HEK293 (cell line): ENCODE results near the gene TTC16.

ENCODE experiments used
- GLIS2 ChIP-seq: fragments of 450-650 bp; formaldehyde crosslinking; IDR thresholded peaks from 2 replicates; pipeline ENCODE4 v1.5.1; 2016; ENCODE audit warnings: missing biosample characterization, missing genetic modification characterization
- KLF8 ChIP-seq: fragments of 450-650 bp; formaldehyde crosslinking; IDR thresholded peaks from 2 replicates; pipeline ENCODE4 v1.5.1; 2016; ENCODE audit warnings: missing biosample characterization, missing genetic modification characterization
- SALL2 ChIP-seq: fragments of 450-650 bp; formaldehyde crosslinking; IDR thresholded peaks from 2 replicates; pipeline ENCODE4 v1.5.0; 2017; ENCODE audit warnings: missing biosample characterization, mild to moderate bottlenecking, missing genetic modification characterization, borderline replicate concordance
- YY2 ChIP-seq: fragments of 450-650 bp; formaldehyde crosslinking; IDR thresholded peaks from 2 replicates; pipeline ENCODE4 v1.5.1; 2016; ENCODE audit warnings: missing biosample characterization, missing genetic modification characterization
- ZBTB1 ChIP-seq: fragments of 450-650 bp; formaldehyde crosslinking; IDR thresholded peaks from 2 replicates; pipeline ENCODE4 v1.5.1; 2016; ENCODE audit warnings: missing biosample characterization, missing genetic modification characterization
- ZBTB20 ChIP-seq: fragments of 450-650 bp; formaldehyde crosslinking; IDR thresholded peaks from 2 replicates; pipeline ENCODE4 v1.5.1; 2016; ENCODE audit warnings: missing biosample characterization, missing genetic modification characterization
- ZEB2 ChIP-seq: fragments of 450-650 bp; formaldehyde crosslinking; IDR thresholded peaks from 2 replicates; pipeline ENCODE4 v1.5.1; 2016; ENCODE audit warnings: missing biosample characterization, missing genetic modification characterization
- ZFP69B ChIP-seq: fragments of 450-650 bp; formaldehyde crosslinking; IDR thresholded peaks from 2 replicates; pipeline ENCODE4 v1.5.1; 2016; ENCODE audit warnings: missing biosample characterization, missing genetic modification characterization
- ZIC2 ChIP-seq: fragments of 450-650 bp; formaldehyde crosslinking; IDR thresholded peaks from 2 replicates; pipeline ENCODE4 v1.5.1; 2016; ENCODE audit warnings: missing biosample characterization, missing genetic modification characterization
- ZNF132 ChIP-seq: fragments of 450-650 bp; formaldehyde crosslinking; IDR thresholded peaks from 2 replicates; pipeline ENCODE4 v1.5.1; 2017; ENCODE audit warnings: missing biosample characterization, missing genetic modification characterization, borderline replicate concordance
- ZNF157 ChIP-seq: fragments of 450-650 bp; formaldehyde crosslinking; IDR thresholded peaks from 2 replicates; pipeline ENCODE4 v1.5.1; 2016; ENCODE audit warnings: missing biosample characterization, missing genetic modification characterization
- ZNF214 ChIP-seq: fragments of 450-650 bp; formaldehyde crosslinking; IDR thresholded peaks from 2 replicates; pipeline ENCODE4 v1.5.1; 2017; ENCODE audit warnings: missing biosample characterization, mild to moderate bottlenecking, missing genetic modification characterization, borderline replicate concordance
- ZNF23 ChIP-seq: fragments of 450-650 bp; formaldehyde crosslinking; IDR thresholded peaks from 2 replicates; pipeline ENCODE4 v1.5.1; 2016; ENCODE audit warnings: missing biosample characterization, missing genetic modification characterization, borderline replicate concordance
- ZNF366 ChIP-seq: fragments of 450-650 bp; formaldehyde crosslinking; conservative IDR thresholded peaks from 2 replicates; pipeline ENCODE4 v1.5.1; 2016; ENCODE audit warnings: missing biosample characterization, missing genetic modification characterization
- ZNF426 ChIP-seq: fragments of 450-650 bp; formaldehyde crosslinking; IDR thresholded peaks from 2 replicates; pipeline ENCODE4 v1.5.1; 2017; ENCODE audit warnings: missing biosample characterization, missing genetic modification characterization, mild to moderate bottlenecking, inconsistent platforms, moderate library complexity
- ZNF629 ChIP-seq: fragments of 450-650 bp; formaldehyde crosslinking; IDR thresholded peaks from 2 replicates; pipeline ENCODE4 v1.5.1; 2017; ENCODE audit warnings: missing biosample characterization, missing genetic modification characterization
- ZNF654 ChIP-seq: fragments of 450-650 bp; formaldehyde crosslinking; IDR thresholded peaks from 2 replicates; pipeline ENCODE4 v1.5.1; 2016; ENCODE audit warnings: low read depth, missing biosample characterization, missing genetic modification characterization
- ZNF670 ChIP-seq: fragments of 450-650 bp; formaldehyde crosslinking; IDR thresholded peaks from 2 replicates; pipeline ENCODE4 v1.5.1; 2016; ENCODE audit warnings: missing biosample characterization, missing genetic modification characterization, low read depth
- ZNF837 ChIP-seq: fragments of 450-650 bp; formaldehyde crosslinking; IDR thresholded peaks from 2 replicates; pipeline ENCODE4 v1.5.1; 2016; ENCODE audit warnings: missing biosample characterization, missing genetic modification characterization
- ZNF843 ChIP-seq: fragments of 450-650 bp; formaldehyde crosslinking; IDR thresholded peaks from 2 replicates; pipeline ENCODE4 v1.5.1; 2016; ENCODE audit warnings: missing biosample characterization, missing genetic modification characterization
- TF ChIP-seq, protein P1 (sequence below): fragments of 450-650 bp; formaldehyde crosslinking; optimal IDR thresholded peaks from 2 replicates; pipeline ENCODE3; 2016; ENCODE audit warnings: missing biosample characterization, mild to moderate bottlenecking, missing genetic modification characterization
- TF ChIP-seq, protein P2 (sequence below): fragments of 450-650 bp; formaldehyde crosslinking; IDR thresholded peaks from 2 replicates; pipeline ENCODE4 v1.5.1; 2016; ENCODE audit warnings: missing biosample characterization, missing genetic modification characterization
- TF ChIP-seq, protein P3 (sequence below): fragments of 450-650 bp; formaldehyde crosslinking; IDR thresholded peaks from 2 replicates; pipeline ENCODE4 v1.5.1; 2016; ENCODE audit warnings: missing biosample characterization, missing genetic modification characterization
- TF ChIP-seq, protein P4 (sequence below): fragments of 450-650 bp; formaldehyde crosslinking; IDR thresholded peaks from 2 replicates; pipeline ENCODE4 v1.5.1; 2016; ENCODE audit warnings: missing biosample characterization, missing genetic modification characterization
- TF ChIP-seq, protein P5 (sequence below): IDR thresholded peaks from 2 replicates; pipeline ENCODE4 v1.6.1; 2011; ENCODE audit warnings: mild to moderate bottlenecking, low read depth, low read length, borderline replicate concordance
- TF ChIP-seq, protein P6 (sequence below): fragments of 450-650 bp; formaldehyde crosslinking; IDR thresholded peaks from 2 replicates; pipeline ENCODE4 v1.5.1; 2017; ENCODE audit warnings: missing biosample characterization, missing genetic modification characterization
- TF ChIP-seq, protein P7 (sequence below): sonication (generic); formaldehyde crosslinking; IDR thresholded peaks from 2 replicates; pipeline ENCODE4 v1.8.1; 2022; ENCODE audit warnings: mild to moderate bottlenecking, moderate library complexity, missing genetic modification reagents
- TF ChIP-seq, protein P8 (sequence below): fragments of 450-650 bp; formaldehyde crosslinking; IDR thresholded peaks from 2 replicates; pipeline ENCODE4 v1.5.1; 2016; ENCODE audit warnings: missing biosample characterization, missing genetic modification characterization

TTC16 gene

DNA sequence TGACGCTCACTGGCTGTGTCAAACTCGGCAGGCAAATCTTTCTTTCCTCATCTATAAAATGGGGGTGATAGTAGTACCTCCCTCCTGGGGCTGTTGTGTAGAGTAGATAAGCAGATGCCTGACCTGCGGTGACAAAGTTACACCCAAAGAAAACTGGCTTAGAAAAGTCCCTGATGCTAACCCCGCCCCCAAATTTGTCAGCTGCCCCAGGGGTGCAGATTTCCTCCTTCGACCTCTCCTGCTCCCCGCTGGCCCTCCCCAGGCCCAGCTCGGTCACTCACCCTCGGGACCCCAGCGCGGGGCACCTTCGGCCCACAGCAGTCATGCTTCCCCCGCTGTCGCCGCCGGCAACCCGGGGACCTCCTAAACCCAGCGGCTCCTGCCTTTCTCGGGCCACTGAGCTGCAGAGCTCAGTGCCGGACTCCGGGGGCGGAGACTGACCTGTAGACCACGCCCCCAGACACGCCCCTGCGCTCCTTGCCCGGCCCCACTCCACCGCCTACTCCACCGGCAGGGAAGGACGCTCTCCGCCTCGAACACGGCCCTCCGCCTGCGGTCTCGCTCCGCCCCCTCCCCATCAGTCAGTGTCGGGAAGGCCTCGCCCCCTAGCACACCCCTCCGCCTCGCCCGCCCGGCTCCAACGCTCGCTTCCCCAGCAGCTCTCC lies 55.2 kb downstream of the TTC16 start (continued):
- TF ChIP-seq, protein P1, sequence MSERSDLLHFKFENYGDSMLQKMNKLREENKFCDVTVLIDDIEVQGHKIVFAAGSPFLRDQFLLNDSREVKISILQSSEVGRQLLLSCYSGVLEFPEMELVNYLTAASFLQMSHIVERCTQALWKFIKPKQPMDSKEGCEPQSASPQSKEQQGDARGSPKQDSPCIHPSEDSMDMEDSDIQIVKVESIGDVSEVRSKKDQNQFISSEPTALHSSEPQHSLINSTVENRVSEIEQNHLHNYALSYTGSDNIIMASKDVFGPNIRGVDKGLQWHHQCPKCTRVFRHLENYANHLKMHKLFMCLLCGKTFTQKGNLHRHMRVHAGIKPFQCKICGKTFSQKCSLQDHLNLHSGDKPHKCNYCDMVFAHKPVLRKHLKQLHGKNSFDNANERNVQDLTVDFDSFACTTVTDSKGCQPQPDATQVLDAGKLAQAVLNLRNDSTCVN (tag by site-specific recombination): peak; percentile 52
- no peak for TF ChIP-seq ZNF843 (tag by site-specific recombination)
- TF ChIP-seq, protein P2, sequence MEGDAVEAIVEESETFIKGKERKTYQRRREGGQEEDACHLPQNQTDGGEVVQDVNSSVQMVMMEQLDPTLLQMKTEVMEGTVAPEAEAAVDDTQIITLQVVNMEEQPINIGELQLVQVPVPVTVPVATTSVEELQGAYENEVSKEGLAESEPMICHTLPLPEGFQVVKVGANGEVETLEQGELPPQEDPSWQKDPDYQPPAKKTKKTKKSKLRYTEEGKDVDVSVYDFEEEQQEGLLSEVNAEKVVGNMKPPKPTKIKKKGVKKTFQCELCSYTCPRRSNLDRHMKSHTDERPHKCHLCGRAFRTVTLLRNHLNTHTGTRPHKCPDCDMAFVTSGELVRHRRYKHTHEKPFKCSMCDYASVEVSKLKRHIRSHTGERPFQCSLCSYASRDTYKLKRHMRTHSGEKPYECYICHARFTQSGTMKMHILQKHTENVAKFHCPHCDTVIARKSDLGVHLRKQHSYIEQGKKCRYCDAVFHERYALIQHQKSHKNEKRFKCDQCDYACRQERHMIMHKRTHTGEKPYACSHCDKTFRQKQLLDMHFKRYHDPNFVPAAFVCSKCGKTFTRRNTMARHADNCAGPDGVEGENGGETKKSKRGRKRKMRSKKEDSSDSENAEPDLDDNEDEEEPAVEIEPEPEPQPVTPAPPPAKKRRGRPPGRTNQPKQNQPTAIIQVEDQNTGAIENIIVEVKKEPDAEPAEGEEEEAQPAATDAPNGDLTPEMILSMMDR (tag by site-specific recombination): no peak
- TF ChIP-seq ZNF670 (tag by site-specific recombination): no peak
- TF ChIP-seq ZNF366 (tag by site-specific recombination): no peak
- TF ChIP-seq SALL2 (tag by site-specific recombination): no peak
- TF ChIP-seq ZNF426 (tag by site-specific recombination): no peak
- no peak for TF ChIP-seq ZNF132 (tag by site-specific recombination)
- TF ChIP-seq ZNF837 (tag by site-specific recombination): no peak
- peak; percentile 73; the same call in 1 of the 2 replicates for TF ChIP-seq ZEB2
- TF ChIP-seq, protein P3, sequence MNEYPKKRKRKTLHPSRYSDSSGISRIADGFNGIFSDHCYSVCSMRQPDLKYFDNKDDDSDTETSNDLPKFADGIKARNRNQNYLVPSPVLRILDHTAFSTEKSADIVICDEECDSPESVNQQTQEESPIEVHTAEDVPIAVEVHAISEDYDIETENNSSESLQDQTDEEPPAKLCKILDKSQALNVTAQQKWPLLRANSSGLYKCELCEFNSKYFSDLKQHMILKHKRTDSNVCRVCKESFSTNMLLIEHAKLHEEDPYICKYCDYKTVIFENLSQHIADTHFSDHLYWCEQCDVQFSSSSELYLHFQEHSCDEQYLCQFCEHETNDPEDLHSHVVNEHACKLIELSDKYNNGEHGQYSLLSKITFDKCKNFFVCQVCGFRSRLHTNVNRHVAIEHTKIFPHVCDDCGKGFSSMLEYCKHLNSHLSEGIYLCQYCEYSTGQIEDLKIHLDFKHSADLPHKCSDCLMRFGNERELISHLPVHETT (tag by site-specific recombination): no peak
- TF ChIP-seq ZBTB1: no peak
- TF ChIP-seq, protein P4, sequence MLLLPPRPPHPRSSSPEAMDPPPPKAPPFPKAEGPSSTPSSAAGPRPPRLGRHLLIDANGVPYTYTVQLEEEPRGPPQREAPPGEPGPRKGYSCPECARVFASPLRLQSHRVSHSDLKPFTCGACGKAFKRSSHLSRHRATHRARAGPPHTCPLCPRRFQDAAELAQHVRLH (tag by site-specific recombination): no peak
- TF ChIP-seq GLIS2: peak; percentile 82; the same call in 1 of the 2 replicates
- no peak for TF ChIP-seq ZNF629
- TF ChIP-seq ZNF157 (tag by site-specific recombination): no peak
- TF ChIP-seq YY2 (tag by site-specific recombination): no peak
- no peak for TF ChIP-seq ZNF23 (tag by site-specific recombination)
- TF ChIP-seq, protein P5, sequence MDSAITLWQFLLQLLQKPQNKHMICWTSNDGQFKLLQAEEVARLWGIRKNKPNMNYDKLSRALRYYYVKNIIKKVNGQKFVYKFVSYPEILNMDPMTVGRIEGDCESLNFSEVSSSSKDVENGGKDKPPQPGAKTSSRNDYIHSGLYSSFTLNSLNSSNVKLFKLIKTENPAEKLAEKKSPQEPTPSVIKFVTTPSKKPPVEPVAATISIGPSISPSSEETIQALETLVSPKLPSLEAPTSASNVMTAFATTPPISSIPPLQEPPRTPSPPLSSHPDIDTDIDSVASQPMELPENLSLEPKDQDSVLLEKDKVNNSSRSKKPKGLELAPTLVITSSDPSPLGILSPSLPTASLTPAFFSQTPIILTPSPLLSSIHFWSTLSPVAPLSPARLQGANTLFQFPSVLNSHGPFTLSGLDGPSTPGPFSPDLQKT: no peak
- TF ChIP-seq, protein P6, sequence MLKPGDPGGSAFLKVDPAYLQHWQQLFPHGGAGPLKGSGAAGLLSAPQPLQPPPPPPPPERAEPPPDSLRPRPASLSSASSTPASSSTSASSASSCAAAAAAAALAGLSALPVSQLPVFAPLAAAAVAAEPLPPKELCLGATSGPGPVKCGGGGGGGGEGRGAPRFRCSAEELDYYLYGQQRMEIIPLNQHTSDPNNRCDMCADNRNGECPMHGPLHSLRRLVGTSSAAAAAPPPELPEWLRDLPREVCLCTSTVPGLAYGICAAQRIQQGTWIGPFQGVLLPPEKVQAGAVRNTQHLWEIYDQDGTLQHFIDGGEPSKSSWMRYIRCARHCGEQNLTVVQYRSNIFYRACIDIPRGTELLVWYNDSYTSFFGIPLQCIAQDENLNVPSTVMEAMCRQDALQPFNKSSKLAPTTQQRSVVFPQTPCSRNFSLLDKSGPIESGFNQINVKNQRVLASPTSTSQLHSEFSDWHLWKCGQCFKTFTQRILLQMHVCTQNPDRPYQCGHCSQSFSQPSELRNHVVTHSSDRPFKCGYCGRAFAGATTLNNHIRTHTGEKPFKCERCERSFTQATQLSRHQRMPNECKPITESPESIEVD: no peak
- peak; percentile 83 for TF ChIP-seq ZIC2 (tag by site-specific recombination)
- TF ChIP-seq, protein P7, sequence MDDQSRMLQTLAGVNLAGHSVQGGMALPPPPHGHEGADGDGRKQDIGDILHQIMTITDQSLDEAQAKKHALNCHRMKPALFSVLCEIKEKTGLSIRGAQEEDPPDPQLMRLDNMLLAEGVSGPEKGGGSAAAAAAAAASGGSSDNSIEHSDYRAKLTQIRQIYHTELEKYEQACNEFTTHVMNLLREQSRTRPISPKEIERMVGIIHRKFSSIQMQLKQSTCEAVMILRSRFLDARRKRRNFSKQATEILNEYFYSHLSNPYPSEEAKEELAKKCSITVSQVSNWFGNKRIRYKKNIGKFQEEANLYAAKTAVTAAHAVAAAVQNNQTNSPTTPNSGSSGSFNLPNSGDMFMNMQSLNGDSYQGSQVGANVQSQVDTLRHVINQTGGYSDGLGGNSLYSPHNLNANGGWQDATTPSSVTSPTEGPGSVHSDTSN (CRISPR knock-in tag): peak; percentile 86; the same call in 1 of the 2 replicates
- no peak for TF ChIP-seq ZNF654 (tag by site-specific recombination)
- no peak for TF ChIP-seq ZNF214 (tag by site-specific recombination)
- TF ChIP-seq, protein P8, sequence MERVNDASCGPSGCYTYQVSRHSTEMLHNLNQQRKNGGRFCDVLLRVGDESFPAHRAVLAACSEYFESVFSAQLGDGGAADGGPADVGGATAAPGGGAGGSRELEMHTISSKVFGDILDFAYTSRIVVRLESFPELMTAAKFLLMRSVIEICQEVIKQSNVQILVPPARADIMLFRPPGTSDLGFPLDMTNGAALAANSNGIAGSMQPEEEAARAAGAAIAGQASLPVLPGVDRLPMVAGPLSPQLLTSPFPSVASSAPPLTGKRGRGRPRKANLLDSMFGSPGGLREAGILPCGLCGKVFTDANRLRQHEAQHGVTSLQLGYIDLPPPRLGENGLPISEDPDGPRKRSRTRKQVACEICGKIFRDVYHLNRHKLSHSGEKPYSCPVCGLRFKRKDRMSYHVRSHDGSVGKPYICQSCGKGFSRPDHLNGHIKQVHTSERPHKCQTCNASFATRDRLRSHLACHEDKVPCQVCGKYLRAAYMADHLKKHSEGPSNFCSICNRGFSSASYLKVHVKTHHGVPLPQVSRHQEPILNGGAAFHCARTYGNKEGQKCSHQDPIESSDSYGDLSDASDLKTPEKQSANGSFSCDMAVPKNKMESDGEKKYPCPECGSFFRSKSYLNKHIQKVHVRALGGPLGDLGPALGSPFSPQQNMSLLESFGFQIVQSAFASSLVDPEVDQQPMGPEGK (tag by site-specific recombination): peak; percentile 90
- TF ChIP-seq ZBTB20 (tag by site-specific recombination): 0 out of 2 replicates have a peak, but pooled peaks have one; percentile 18
- no peak for TF ChIP-seq ZFP69B (tag by site-specific recombination)
- peak; percentile 99 for TF ChIP-seq KLF8 (tag by site-specific recombination)
